Gastroesophageal sphincter (tissue), 4 donors: ENCODE data around the gene CFAP61. TPM values are rescaled to one million over a fixed set of nuclear protein-coding genes. Genes with fewer than 3 reads are reported as not detected.

Experiments
- ATAC-seq: fragments of 150-250 bp; one replicate; pipeline ENCODE4 v1.9.1; 2016; ENCODE audit warnings: mild to moderate bottlenecking, moderate library complexity
- H3K27ac ChIP-seq, 4 donors: fragments of 200-600 bp; sonication (generic) in 3 of 4; 1 replicate in 3 of 4; 2 replicates in 1 of 4; pipeline ENCODE4 v1.5.1; 2016 to 2019
- H3K27me3 ChIP-seq: fragments of 200-600 bp; sonication (generic); one replicate; pipeline ENCODE4 v1.5.1; 2019
- H3K36me3 ChIP-seq, 2 donors: fragments of 200-600 bp; sonication (generic); one replicate each; pipeline ENCODE4 v1.5.1; 2019; ENCODE audit warnings: control low read depth in 1 of 2
- H3K4me1 ChIP-seq, 3 donors: fragments of 200-600 bp; sonication (generic); 1 replicate in 2 of 3; 2 replicates in 1 of 3; pipeline ENCODE4 v1.5.1; 2016 to 2019; ENCODE audit warnings: control low read depth in 2 of 3
- H3K4me3 ChIP-seq, 2 donors: fragments of 200-600 bp; sonication (generic); one replicate each; pipeline ENCODE4 v1.5.1; 2019; ENCODE audit warnings: mild to moderate bottlenecking in 1 of 2, moderate library complexity in 1 of 2
- H3K9me3 ChIP-seq, 3 donors: fragments of 200-600 bp; sonication (generic); one replicate each; pipeline ENCODE4 v1.5.1; 2017 to 2019; ENCODE audit warnings: control low read depth in 2 of 3
- EP300 ChIP-seq: sonication (generic); formaldehyde crosslinking; IDR thresholded peaks from one replicate; pipeline ENCODE4 v1.6.1; 2017; ENCODE audit warnings: antibody characterized with exemption, mild to moderate bottlenecking
- POLR2A ChIP-seq, 2 donors: fragments of 450-650 bp; IDR thresholded peaks; one replicate each; pipeline ENCODE4 v1.6.1; 2017; ENCODE audit warnings: antibody characterized with exemption in 2 of 2, mild to moderate bottlenecking in 2 of 2, moderate library complexity in 1 of 2
- POLR2AphosphoS5 ChIP-seq: sonication (generic); formaldehyde crosslinking; IDR thresholded peaks from one replicate; pipeline ENCODE4 v1.6.1; 2017; ENCODE audit warnings: antibody characterized with exemption
- WGBS, 2 donors: methylation state at CpG; one replicate each; pipeline ENCODE4 v1.1.5; 2018; ENCODE audit warnings: low coverage in 1 of 2; 5-methylcytosine and 5-hydroxymethylcytosine counted together
- total RNA-seq, 4 donors: library from RNA; depleted of rRNA; stranded (reverse); fragments of >200 nt; gene quantifications; one replicate each; pipeline ENCODE4 v1.1.0, GENCODE V29; 2016
- TF ChIP-seq, protein P1 (sequence below), 4 experiments: fragments of 200-600 bp in 2 of 4; fragments of 450-650 bp in 2 of 4; sonication (generic) in 1 of 4; IDR thresholded peaks; one replicate each; pipeline ENCODE4 v1.5.1; 2017 to 2019; ENCODE audit warnings: antibody characterized with exemption in 4 of 4, mild to moderate bottlenecking in 2 of 4, moderate library complexity in 2 of 4

Gene CFAP61
- total RNA-seq, 4 donors from 2014 or later, result 0.27 to 0.54 (median 0.30) TPM; not detected in 1

DNA sequence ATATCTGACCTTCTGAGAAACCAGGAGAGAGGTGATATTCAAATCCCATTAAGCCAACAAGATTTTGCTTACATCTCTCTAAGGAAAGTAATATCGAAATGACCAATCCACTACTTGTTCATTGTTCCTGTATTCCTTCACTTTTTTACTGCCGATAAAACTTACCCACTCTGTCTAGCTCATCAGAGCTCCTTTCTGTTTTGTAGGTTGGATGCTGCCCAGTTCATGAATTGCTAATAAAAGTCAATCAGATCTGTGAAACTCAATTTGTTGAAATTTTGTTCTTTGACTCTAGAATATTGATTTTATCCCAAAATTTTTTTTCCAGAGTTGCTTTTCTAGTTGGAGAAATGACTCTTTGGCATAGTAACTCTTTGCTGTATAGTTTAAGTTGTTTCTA lies 166.7 kb downstream of the CFAP61 start:
- ATAC-seq, result no peak
- Histone ChIP-seq H3K36me3 (no peaks in the 10 kb centered on the region), H3K9me3 (no peaks in the 10 kb centered on the region), H3K4me1 (no peaks in the 10 kb centered on the region), H3K4me3 (no peak overlapping the region), H3K27ac (no peak overlapping the region), H3K27me3 (peaks cover 14% of the 10 kb centered on the region)
- 89 to 92% methylated on average over 2 of the region's 2 CpGs for WGBS, 2 donors
- TF ChIP-seq EP300 (no peak), POLR2AphosphoS5 (no peak)

GRCh38 chr20:20220134-20220533 lies 167.8 kb downstream of the CFAP61 start:
- Histone ChIP-seq H3K9me3 (no peaks in the 10 kb centered on the region), H3K4me1 (no peaks in the 10 kb centered on the region), H3K4me3 (no peak overlapping the region), H3K36me3 (no peaks in the 10 kb centered on the region), H3K27me3 (peaks cover 8% of the 10 kb centered on the region), H3K27ac (no peak overlapping the region)
- 94 to 100% methylated on average over 1 to 4 of the region's 5 CpGs for WGBS, 2 donors
- TF ChIP-seq, protein P1, sequence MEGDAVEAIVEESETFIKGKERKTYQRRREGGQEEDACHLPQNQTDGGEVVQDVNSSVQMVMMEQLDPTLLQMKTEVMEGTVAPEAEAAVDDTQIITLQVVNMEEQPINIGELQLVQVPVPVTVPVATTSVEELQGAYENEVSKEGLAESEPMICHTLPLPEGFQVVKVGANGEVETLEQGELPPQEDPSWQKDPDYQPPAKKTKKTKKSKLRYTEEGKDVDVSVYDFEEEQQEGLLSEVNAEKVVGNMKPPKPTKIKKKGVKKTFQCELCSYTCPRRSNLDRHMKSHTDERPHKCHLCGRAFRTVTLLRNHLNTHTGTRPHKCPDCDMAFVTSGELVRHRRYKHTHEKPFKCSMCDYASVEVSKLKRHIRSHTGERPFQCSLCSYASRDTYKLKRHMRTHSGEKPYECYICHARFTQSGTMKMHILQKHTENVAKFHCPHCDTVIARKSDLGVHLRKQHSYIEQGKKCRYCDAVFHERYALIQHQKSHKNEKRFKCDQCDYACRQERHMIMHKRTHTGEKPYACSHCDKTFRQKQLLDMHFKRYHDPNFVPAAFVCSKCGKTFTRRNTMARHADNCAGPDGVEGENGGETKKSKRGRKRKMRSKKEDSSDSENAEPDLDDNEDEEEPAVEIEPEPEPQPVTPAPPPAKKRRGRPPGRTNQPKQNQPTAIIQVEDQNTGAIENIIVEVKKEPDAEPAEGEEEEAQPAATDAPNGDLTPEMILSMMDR (IDR thresholded peaks at IDR 0.05), result no peak
- TF ChIP-seq POLR2AphosphoS5 (no peak), POLR2A (IDR thresholded peaks at IDR 0.05) (no peak), EP300 (no peak)
- ATAC-seq, result no peak

DNA sequence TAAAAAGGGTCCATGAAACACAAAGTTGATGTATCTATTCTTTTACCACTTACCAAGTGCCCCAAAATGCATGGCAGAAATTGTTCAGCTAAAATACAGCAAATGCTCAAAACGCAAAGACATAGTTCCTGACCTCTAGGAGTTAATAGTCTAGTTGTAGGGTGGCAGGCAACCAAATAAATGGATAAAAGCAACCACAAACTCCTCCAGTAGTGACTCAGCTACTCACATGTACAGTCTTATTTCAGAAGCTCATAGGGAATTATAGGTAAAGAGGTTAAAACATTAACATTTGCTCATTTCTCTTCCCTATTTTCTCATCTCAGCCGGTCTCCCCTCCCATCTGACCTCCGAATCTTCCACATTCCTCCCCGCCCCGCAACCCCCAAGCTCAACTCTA lies 171.6 kb downstream of the CFAP61 start:
- peaks cover 5% of the 10 kb centered on the region for H3K27me3 ChIP-seq
- H3K4me1 ChIP-seq, result no peaks in the 10 kb centered on the region
- no peak overlapping the region for H3K27ac ChIP-seq
- 62 to 80% methylated on average over 4 to 5 of the region's 5 CpGs for WGBS, 2 donors
- peaks cover 0 to 8% (median 0%) of the 10 kb centered on the region in 3 donors for H3K9me3 ChIP-seq
- TF ChIP-seq EP300 (no peak), POLR2AphosphoS5 (no peak), POLR2A (IDR thresholded peaks at IDR 0.05) (no peak)
- TF ChIP-seq, protein P1 (IDR thresholded peaks at IDR 0.05), result no peak
- ATAC-seq, result no peak
- no peaks in the 10 kb centered on the region for H3K36me3 ChIP-seq
- H3K4me3 ChIP-seq, result no peak overlapping the region

DNA sequence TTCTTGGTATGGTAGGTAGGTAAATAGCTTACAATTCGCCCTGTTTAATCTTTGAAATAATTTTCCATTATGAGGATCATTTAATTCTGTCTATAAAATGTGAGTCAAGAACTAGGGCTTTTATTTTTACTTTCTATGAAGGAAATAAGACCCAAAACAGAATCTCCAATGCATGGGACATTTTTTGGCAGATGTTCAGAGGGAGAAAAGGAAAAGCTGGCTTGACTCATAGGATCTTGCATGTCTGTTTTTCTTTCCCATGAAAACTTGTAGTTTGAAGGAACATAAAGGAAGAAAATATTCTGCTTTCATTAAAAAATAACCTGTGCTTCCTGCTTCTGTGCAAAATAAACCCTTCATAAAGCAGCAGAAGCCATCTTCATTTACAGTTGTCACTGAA lies 172.5 kb downstream of the CFAP61 start:
- Histone ChIP-seq H3K4me3 (no peak overlapping the region), H3K4me1 (no peaks in the 10 kb centered on the region), H3K36me3 (no peaks in the 10 kb centered on the region), H3K27me3 (peaks cover 5% of the 10 kb centered on the region), H3K27ac (no peak overlapping the region), H3K9me3 (peaks cover 0 to 8% (median 0%) of the 10 kb centered on the region in 3 donors)
- 48 to 63% methylated on average over 1 of the region's 1 CpG for WGBS, 2 donors
- ATAC-seq, result no peak
- TF ChIP-seq EP300 (no peak), POLR2AphosphoS5 (no peak), POLR2A (IDR thresholded peaks at IDR 0.05) (no peak)
- TF ChIP-seq, protein P1 (IDR thresholded peaks at IDR 0.05), result no peak

GRCh38 chr20:20225325-20226043 lies 173.2 kb downstream of the CFAP61 start:
- Histone ChIP-seq H3K4me1 (no peaks in the 10 kb centered on the region), H3K9me3 (peaks cover 0 to 8% (median 0%) of the 10 kb centered on the region in 3 donors), H3K36me3 (no peaks in the 10 kb centered on the region), H3K4me3 (no peak overlapping the region), H3K27ac (no peak overlapping the region), H3K27me3 (no peaks in the 10 kb centered on the region)
- ATAC-seq, result no peak
- TF ChIP-seq EP300 (no peak), POLR2A (IDR thresholded peaks at IDR 0.05) (no peak), POLR2AphosphoS5 (no peak)
- TF ChIP-seq, protein P1 (IDR thresholded peaks at IDR 0.05), result no peak
- 23 to 42% methylated on average over 5 of the region's 6 CpGs for WGBS, 2 donors
